GM12878 (cell line): ENCODE results near the gene CARMIL3. TPM values are rescaled to one million over a fixed set of nuclear protein-coding genes. Genes with fewer than 3 reads are reported as not detected.
A peak's percentile ranks its signal among the peaks of the same experiment; 100 is the strongest.

Source experiments
- ATAC-seq: fragments of 200-7000 bp; cut with Tn5 transposase; 3 replicates; pipeline ENCODE4 v1.9.1; 2020; ENCODE audit warnings: mild to moderate bottlenecking, moderate library complexity
- BruUV-seq: library from RNA; stranded (reverse); fragments of 400-500 nt; replicated peaks from 2 replicates; lab custom pipeline; 2021; lab: Mats Ljungman, UMichigan
- CTCF ChIA-PET: fragments of 300-600 bp; sonication (Branson Sonifier 250); formaldehyde crosslinking; extraction: SDS; loops from one replicate; lab custom pipeline; 2021; ENCODE audit warnings: inconsistent platforms; lab: Yijun Ruan, JAX
- POLR2A ChIA-PET: fragments of 350-600 bp; formaldehyde crosslinking; extraction: SDS; loops from one replicate; lab custom pipeline; 2021; ENCODE audit warnings: inconsistent platforms; lab: Charles Lee
- RAD21 ChIA-PET: fragments of 300-600 bp; sonication (Branson Sonifier 250); formaldehyde crosslinking; loops from one replicate; lab custom pipeline; 2023; ENCODE audit warnings: antibody characterized with exemption; ENCODE audit not compliant: unreplicated experiment; lab: Charles Lee
- SMC1A ChIA-PET: fragments of 300-600 bp; sonication (Branson Sonifier 250); formaldehyde crosslinking; loops from one replicate; lab custom pipeline; 2023; ENCODE audit not compliant: unreplicated experiment, uncharacterized antibody; lab: Charles Lee
- DNase-seq: peaks from one replicate; pipeline ENCODE4 v3.0.0-alpha.2; 2011; ENCODE audit warnings: low read depth, low spot score
- FAIRE-seq: peaks from 3 replicates; lab custom pipeline; 2011; peaks lifted over from hg19 to GRCh38; lab: Jason Lieb, UNC
- H2AFZ ChIP-seq: 2 replicates; pipeline ENCODE4 v1.6.0; 2011; ENCODE audit warnings: low read depth, low read length, control low read depth; ENCODE audit not compliant: control insufficient read depth
- H3K27ac ChIP-seq: 2 replicates; pipeline ENCODE4 v1.5.1; 2011; ENCODE audit warnings: control low read depth; ENCODE audit not compliant: control insufficient read depth, insufficient read depth
- H3K27me3 ChIP-seq, 2 experiments: replicated peaks in 1 of 2; 2 replicates each; pipeline versions ENCODE4 v1.6.0 to v1.6.1; 2011; ENCODE audit warnings: low read length in 1 of 2; ENCODE audit not compliant: control insufficient read depth in 2 of 2, insufficient read depth in 2 of 2
- H3K36me3 ChIP-seq, 2 experiments: 2 replicates each; pipeline ENCODE4 v1.5.1; 2011; ENCODE audit warnings: low read length in 1 of 2; ENCODE audit not compliant: control insufficient read depth in 2 of 2, insufficient read depth in 2 of 2
- H3K4me1 ChIP-seq: 2 replicates; pipeline ENCODE4 v1.6.1; 2011; ENCODE audit warnings: mild to moderate bottlenecking, low read length, moderate library complexity, mixed read lengths; ENCODE audit not compliant: control insufficient read depth, insufficient read depth
- H3K4me2 ChIP-seq: 2 replicates; pipeline ENCODE4 v1.6.0; 2011; ENCODE audit warnings: control low read depth; ENCODE audit not compliant: control insufficient read depth, insufficient read depth
- H3K4me3 ChIP-seq: fragments of 200-600 bp; sonication (generic); 2 replicates; pipeline ENCODE4 v1.5.1; 2016
- H3K79me2 ChIP-seq: 2 replicates; pipeline ENCODE4 v1.6.0; 2011; ENCODE audit warnings: low read length; ENCODE audit not compliant: control insufficient read depth, insufficient read depth
- H3K9ac ChIP-seq: 2 replicates; pipeline ENCODE4 v1.8.0; 2011; ENCODE audit warnings: low read length, control low read depth, mixed read lengths; ENCODE audit not compliant: control insufficient read depth, insufficient read depth
- H3K9me3 ChIP-seq: replicated peaks from 3 replicates; pipeline ENCODE4 v1.5.1; 2011; ENCODE audit warnings: mild to moderate bottlenecking, low read length; ENCODE audit not compliant: control insufficient read depth, insufficient read depth
- H4K20me1 ChIP-seq: 2 replicates; pipeline ENCODE4 v1.6.0; 2011; ENCODE audit not compliant: control insufficient read depth, insufficient read depth
- BACH1 ChIP-seq: fragments of 450-650 bp; IDR thresholded peaks from 2 replicates; pipeline ENCODE4 v1.6.1; 2017; ENCODE audit warnings: mild to moderate bottlenecking, borderline replicate concordance
- CBX3 ChIP-seq: fragments of 200-600 bp; sonication (generic); IDR thresholded peaks from 2 replicates; pipeline ENCODE4 v1.6.1; 2016; ENCODE audit warnings: low read depth, borderline replicate concordance
- HDGF ChIP-seq: fragments of 450-650 bp; IDR thresholded peaks from 2 replicates; pipeline ENCODE4 v1.6.1; 2016; ENCODE audit warnings: antibody characterized with exemption
- MXI1 ChIP-seq: fragments of 150-350 bp; IDR thresholded peaks from 2 replicates; pipeline ENCODE4 v1.6.1; 2011; ENCODE audit warnings: low read depth, mild to moderate bottlenecking, inconsistent platforms, low read length, improper control_type of control experiment
- MYC ChIP-seq: IDR thresholded peaks from 2 replicates; pipeline ENCODE4 v1.6.1; 2011; ENCODE audit warnings: mild to moderate bottlenecking, low read length, moderate library complexity, inconsistent platforms; ENCODE audit not compliant: insufficient read depth, insufficient replicate concordance, insufficient read length, severe bottlenecking
- NBN ChIP-seq: fragments of 450-650 bp; IDR thresholded peaks from 2 replicates; pipeline ENCODE4 v1.6.1; 2016
- NR2C2 ChIP-seq: IDR thresholded peaks from 2 replicates; pipeline ENCODE4 v1.6.1; 2011; ENCODE audit warnings: borderline replicate concordance, low read depth; ENCODE audit not compliant: control insufficient read depth, insufficient read length
- SMAD1 ChIP-seq: fragments of 450-650 bp; IDR thresholded peaks from 2 replicates; pipeline ENCODE4 v1.6.1; 2018; ENCODE audit warnings: mild to moderate bottlenecking, low read depth; ENCODE audit not compliant: partially characterized antibody
- WGBS: methylation state at CpG from one replicate; pipeline ENCODE4 v1.1.6; 2016; ENCODE audit warnings: low lambda C conversion rate; ENCODE audit not compliant: insufficient replicate concordance, insufficient coverage; ENCODE audit errors: missing lambda C conversion rate; 5-methylcytosine and 5-hydroxymethylcytosine counted together
- in situ Hi-C: fragments of 300-500 bp; cut with MboI; formaldehyde crosslinking; loops from 9 replicates; pipeline ENCODE4 v1.14.3; 2018; ENCODE audit warnings: mixed read lengths
- intact Hi-C: fragments of 100-400 bp; cut with micrococcal nuclease; formaldehyde crosslinking; loops from one replicate; pipeline ENCODE4 v1.14.2; 2022; ENCODE audit not compliant: unreplicated experiment
- polyA plus RNA-seq, 11 experiments: library from polyadenylated mRNA; depleted of rRNA in 4 of 11; unstranded in 6 of 11; stranded (reverse) in 5 of 11; fragments of >200 nt; fragmentation: Nextera tagmentation in 4 of 11; fragmentation: Illumina TruSeq in 1 of 11; extraction: Ambion mirVana in 4 of 11; extraction: Trizol in 1 of 11; gene quantifications; 1 replicate in 1 of 11; 2 replicates in 10 of 11; pipeline versions ENCODE4 v1.2.1 to v1.2.3, GENCODE V29; 2011 to 2016; ENCODE audit warnings: inconsistent platforms in 2 of 11, missing spikeins in 2 of 11, low read depth in 1 of 11
- total RNA-seq, 4 experiments: library from RNA; depleted of rRNA in 3 of 4; stranded (reverse); fragments of >200 nt in 3 of 4; fragmentation: Illumina TruSeq in 1 of 4; extraction: Trizol in 1 of 4; gene quantifications; 2 replicates each; pipeline versions ENCODE4 v1.2.1 to v1.2.3, GENCODE V29; 2013 to 2021
- TF ChIP-seq, protein P1 (sequence below): IDR thresholded peaks from 2 replicates; pipeline ENCODE4 v1.6.1; 2011; ENCODE audit warnings: borderline replicate concordance, low read depth, mild to moderate bottlenecking, moderate library complexity, low read length; ENCODE audit not compliant: insufficient read depth, poor library complexity, severe bottlenecking
- TF ChIP-seq, protein P2 (sequence below): fragments of 450-650 bp; IDR thresholded peaks from 2 replicates; pipeline ENCODE4 v1.6.1; 2016; ENCODE audit warnings: mild to moderate bottlenecking
- TF ChIP-seq, protein P3 (sequence below): fragments of 450-650 bp; formaldehyde crosslinking; IDR thresholded peaks from 2 replicates; pipeline ENCODE4 v1.4.0; 2020; ENCODE audit warnings: mild to moderate bottlenecking, moderate library complexity
- TF ChIP-seq, protein P4 (sequence below), 3 experiments: IDR thresholded peaks in 2 of 3; conservative IDR thresholded peaks in 1 of 3; 2 replicates each; pipeline ENCODE4 v1.5.1; 2011; ENCODE audit warnings: low read depth in 3 of 3, low read length in 3 of 3, mild to moderate bottlenecking in 3 of 3, control low read depth in 2 of 3, moderate library complexity in 2 of 3, inconsistent platforms in 1 of 3, mixed read lengths in 1 of 3; ENCODE audit not compliant: control insufficient read depth in 2 of 3, insufficient read depth in 1 of 3; ENCODE audit errors: extremely low read depth in 1 of 3

Gene CARMIL3
- total and polyA plus RNA-seq, 10 of the 15 experiments (the other 5 are each of a cell fraction or from before 2014, with no cell fraction given), result 0.09 to 0.32 (median 0.25) TPM; not detected in 3

DNA sequence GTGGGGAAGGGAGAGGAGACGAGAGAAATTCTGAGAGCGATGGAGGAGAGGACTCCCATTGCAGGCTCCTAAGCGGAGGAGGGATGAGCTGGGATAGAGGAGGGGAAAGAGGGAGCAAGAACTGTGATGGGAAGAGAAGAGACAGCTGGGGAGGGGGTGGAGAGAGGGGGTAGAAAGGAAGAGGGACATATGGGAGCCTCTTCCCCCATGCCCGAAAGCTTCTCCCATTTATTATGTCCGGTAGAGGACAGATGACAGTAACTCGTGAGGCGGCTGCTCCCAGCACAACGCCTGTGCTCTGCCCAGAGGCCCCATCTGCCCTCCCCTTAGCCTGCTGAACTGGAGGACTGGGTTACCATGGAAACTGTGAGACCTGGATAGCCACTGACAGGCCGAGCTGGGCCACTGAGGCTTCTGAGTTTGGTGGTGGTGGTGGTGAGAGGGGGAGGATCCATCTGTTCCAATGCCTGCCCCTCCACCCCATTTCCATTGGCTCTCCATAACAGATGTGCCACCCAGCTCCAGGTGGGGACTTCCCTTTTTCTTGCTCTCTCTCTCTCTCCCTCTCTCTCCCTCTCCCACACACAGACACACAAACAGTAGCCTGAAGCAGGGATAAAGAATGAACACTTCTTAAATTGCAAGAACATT is 27.8 kb downstream of the CARMIL3 start (continued):
- TF ChIP-seq, protein P1, sequence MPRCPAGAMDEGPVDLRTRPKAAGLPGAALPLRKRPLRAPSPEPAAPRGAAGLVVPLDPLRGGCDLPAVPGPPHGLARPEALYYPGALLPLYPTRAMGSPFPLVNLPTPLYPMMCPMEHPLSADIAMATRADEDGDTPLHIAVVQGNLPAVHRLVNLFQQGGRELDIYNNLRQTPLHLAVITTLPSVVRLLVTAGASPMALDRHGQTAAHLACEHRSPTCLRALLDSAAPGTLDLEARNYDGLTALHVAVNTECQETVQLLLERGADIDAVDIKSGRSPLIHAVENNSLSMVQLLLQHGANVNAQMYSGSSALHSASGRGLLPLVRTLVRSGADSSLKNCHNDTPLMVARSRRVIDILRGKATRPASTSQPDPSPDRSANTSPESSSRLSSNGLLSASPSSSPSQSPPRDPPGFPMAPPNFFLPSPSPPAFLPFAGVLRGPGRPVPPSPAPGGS, result no peak
- no peak for TF ChIP-seq MXI1
- no peak for TF ChIP-seq BACH1
- TF ChIP-seq, protein P2, sequence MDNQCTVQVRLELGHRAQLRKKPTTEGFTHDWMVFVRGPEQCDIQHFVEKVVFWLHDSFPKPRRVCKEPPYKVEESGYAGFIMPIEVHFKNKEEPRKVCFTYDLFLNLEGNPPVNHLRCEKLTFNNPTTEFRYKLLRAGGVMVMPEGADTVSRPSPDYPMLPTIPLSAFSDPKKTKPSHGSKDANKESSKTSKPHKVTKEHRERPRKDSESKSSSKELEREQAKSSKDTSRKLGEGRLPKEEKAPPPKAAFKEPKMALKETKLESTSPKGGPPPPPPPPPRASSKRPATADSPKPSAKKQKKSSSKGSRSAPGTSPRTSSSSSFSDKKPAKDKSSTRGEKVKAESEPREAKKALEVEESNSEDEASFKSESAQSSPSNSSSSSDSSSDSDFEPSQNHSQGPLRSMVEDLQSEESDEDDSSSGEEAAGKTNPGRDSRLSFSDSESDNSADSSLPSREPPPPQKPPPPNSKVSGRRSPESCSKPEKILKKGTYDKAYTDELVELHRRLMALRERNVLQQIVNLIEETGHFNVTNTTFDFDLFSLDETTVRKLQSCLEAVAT, result no peak
- TF ChIP-seq, all 136 proteins: peak for 0

DNA sequence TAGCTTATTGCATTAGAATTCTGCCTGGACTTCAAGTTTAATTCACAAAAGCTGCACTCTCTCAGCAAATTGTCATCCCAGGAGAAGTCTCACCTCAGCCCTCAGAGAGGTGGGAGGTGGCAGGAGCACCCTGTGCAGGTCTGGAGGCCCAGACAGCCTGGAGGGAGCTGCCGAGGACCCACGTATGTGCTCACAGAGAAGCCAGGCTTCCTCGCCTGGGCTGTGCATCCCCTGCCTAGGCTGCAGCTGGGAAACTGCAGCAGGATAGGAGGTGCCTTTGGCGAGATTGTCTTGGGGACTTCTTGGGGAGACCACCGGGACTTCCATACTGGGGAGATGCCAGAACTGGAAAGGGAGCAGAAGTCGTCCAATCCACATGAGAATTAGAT is 28.3 kb downstream of the CARMIL3 start:
- DNase-seq (no peak), FAIRE-seq (peak; percentile 7), ATAC-seq (no peak)
- CTCF ChIA-PET, result interaction anchor here (0.9 to 4.9 kb wide), 7 partner anchors 12 to 133 kb away, joined by 3 to 71 read pairs (median 8); partner anchors contain the start of genes CHMP4A and PCK2
- no peak overlapping the region for H3K27ac ChIP-seq
- POLR2A ChIA-PET, result interaction anchor here (0.6 to 4.2 kb wide), 10 partner anchors 8 to 115 kb away, joined by 3 to 33 read pairs (median 4); partner anchors contain the start of genes CPNE6, PCK2, PSME2 and RNF31
- SMC1A ChIA-PET, result interaction anchor here (0.7 to 5.2 kb wide), 12 partner anchors 12 to 228 kb away, joined by 3 to 51 read pairs (median 4); partner anchors contain the start of genes CIDEB, DCAF11, IRF9 and MDP1
- H3K36me3 ChIP-seq, result no peaks in the 10 kb centered on the region
- no peaks in the 10 kb centered on the region for H3K27me3 ChIP-seq
- WGBS, result 66% methylated on average over 6 of the region's 6 CpGs
- no peaks in the 10 kb centered on the region for H4K20me1 ChIP-seq
- in situ Hi-C loops (no loop called here), intact Hi-C loops (no loop called here)
- no peak overlapping the region for H2AFZ ChIP-seq
- peaks cover 24% of the 10 kb centered on the region for H3K4me1 ChIP-seq
- RAD21 ChIA-PET, result interaction anchor here (1.0 to 4.6 kb wide), 6 partner anchors 12 to 217 kb away, joined by 3 to 39 read pairs (median 12); partner anchors contain the start of gene PCK2
- no peaks in the 10 kb centered on the region for H3K9me3 ChIP-seq
- H3K4me2 ChIP-seq, result peak overlapping the region; percentile 83; the same call in 1 of the 2 replicates
- no peak overlapping the region for H3K4me3 ChIP-seq
- BruUV-seq, result no TSS peak
- no peak overlapping the region for H3K9ac ChIP-seq
- no peaks in the 10 kb centered on the region for H3K79me2 ChIP-seq
- no peak for TF ChIP-seq SMAD1
- TF ChIP-seq CBX3, result no peak
- TF ChIP-seq HDGF, result no peak
- TF ChIP-seq, protein P3, sequence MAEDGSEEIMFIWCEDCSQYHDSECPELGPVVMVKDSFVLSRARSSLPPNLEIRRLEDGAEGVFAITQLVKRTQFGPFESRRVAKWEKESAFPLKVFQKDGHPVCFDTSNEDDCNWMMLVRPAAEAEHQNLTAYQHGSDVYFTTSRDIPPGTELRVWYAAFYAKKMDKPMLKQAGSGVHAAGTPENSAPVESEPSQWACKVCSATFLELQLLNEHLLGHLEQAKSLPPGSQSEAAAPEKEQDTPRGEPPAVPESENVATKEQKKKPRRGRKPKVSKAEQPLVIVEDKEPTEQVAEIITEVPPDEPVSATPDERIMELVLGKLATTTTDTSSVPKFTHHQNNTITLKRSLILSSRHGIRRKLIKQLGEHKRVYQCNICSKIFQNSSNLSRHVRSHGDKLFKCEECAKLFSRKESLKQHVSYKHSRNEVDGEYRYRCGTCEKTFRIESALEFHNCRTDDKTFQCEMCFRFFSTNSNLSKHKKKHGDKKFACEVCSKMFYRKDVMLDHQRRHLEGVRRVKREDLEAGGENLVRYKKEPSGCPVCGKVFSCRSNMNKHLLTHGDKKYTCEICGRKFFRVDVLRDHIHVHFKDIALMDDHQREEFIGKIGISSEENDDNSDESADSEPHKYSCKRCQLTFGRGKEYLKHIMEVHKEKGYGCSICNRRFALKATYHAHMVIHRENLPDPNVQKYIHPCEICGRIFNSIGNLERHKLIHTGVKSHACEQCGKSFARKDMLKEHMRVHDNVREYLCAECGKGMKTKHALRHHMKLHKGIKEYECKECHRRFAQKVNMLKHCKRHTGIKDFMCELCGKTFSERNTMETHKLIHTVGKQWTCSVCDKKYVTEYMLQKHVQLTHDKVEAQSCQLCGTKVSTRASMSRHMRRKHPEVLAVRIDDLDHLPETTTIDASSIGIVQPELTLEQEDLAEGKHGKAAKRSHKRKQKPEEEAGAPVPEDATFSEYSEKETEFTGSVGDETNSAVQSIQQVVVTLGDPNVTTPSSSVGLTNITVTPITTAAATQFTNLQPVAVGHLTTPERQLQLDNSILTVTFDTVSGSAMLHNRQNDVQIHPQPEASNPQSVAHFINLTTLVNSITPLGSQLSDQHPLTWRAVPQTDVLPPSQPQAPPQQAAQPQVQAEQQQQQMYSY, result no peak
- TF ChIP-seq, protein P4, sequence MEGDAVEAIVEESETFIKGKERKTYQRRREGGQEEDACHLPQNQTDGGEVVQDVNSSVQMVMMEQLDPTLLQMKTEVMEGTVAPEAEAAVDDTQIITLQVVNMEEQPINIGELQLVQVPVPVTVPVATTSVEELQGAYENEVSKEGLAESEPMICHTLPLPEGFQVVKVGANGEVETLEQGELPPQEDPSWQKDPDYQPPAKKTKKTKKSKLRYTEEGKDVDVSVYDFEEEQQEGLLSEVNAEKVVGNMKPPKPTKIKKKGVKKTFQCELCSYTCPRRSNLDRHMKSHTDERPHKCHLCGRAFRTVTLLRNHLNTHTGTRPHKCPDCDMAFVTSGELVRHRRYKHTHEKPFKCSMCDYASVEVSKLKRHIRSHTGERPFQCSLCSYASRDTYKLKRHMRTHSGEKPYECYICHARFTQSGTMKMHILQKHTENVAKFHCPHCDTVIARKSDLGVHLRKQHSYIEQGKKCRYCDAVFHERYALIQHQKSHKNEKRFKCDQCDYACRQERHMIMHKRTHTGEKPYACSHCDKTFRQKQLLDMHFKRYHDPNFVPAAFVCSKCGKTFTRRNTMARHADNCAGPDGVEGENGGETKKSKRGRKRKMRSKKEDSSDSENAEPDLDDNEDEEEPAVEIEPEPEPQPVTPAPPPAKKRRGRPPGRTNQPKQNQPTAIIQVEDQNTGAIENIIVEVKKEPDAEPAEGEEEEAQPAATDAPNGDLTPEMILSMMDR (IDR thresholded peaks at IDR 0.05 in 2 of 3, conservative IDR thresholded peaks at IDR 0.05 in 1 of 3; ENCODE audit: control insufficient read depth in 2 of 3, extremely low read depth in 1 of 3, insufficient read depth in 1 of 3, low read depth in 3 of 3, low read length in 3 of 3), result no peak
- TF ChIP-seq NBN, result no peak
- TF ChIP-seq MYC, result no peak
- TF ChIP-seq NR2C2, result no peak
